Glutamatergic neuron (in vitro differentiated cells): ENCODE measurements around the gene SAMD3. TPM values are rescaled to one million over a fixed set of nuclear protein-coding genes. Genes with fewer than 3 reads are reported as not detected.

Experiments used
- DNase-seq: peaks from one replicate; pipeline ENCODE4 v3.0.0; 2022
- H3K27ac Mint-ChIP-seq: one replicate; pipeline ENCODE4 v1.8.0; 2020; ENCODE audit warnings: mild to moderate bottlenecking, mixed read lengths, inconsistent platforms; ENCODE audit not compliant: unreplicated experiment
- H3K27me3 Mint-ChIP-seq: one replicate; pipeline ENCODE4 v1.8.0; 2020; ENCODE audit warnings: mild to moderate bottlenecking, moderate library complexity, mixed read lengths, inconsistent platforms; ENCODE audit not compliant: unreplicated experiment
- H3K36me3 Mint-ChIP-seq: one replicate; pipeline ENCODE4 v1.8.0; 2020; ENCODE audit warnings: mild to moderate bottlenecking, mixed read lengths, inconsistent platforms; ENCODE audit not compliant: unreplicated experiment
- H3K4me1 Mint-ChIP-seq: one replicate; pipeline ENCODE4 v1.8.0; 2020; ENCODE audit warnings: mild to moderate bottlenecking, low read depth, mixed read lengths, inconsistent platforms; ENCODE audit not compliant: unreplicated experiment
- H3K4me3 Mint-ChIP-seq: one replicate; pipeline ENCODE4 v1.8.0; 2020; ENCODE audit warnings: mild to moderate bottlenecking, mixed read lengths, inconsistent platforms; ENCODE audit not compliant: unreplicated experiment
- H3K9me3 Mint-ChIP-seq: one replicate; pipeline ENCODE4 v1.8.0; 2020; ENCODE audit warnings: mild to moderate bottlenecking, moderate library complexity, mixed read lengths, inconsistent platforms; ENCODE audit not compliant: unreplicated experiment
- CTCF ChIP-seq: fragments of 200-600 bp; sonication (generic); IDR thresholded peaks from one replicate; pipeline ENCODE4 v1.5.0; 2021; ENCODE audit not compliant: partially characterized antibody, unreplicated experiment
- total RNA-seq: library from RNA; stranded (reverse); fragmentation: NEBNext Ultra II Directional; extraction: Animal tissue kit (Norgen Biotek cat#: 25700); gene quantifications from one replicate; pipeline ENCODE4 v1.2.1, GENCODE V29; 2021; ENCODE audit not compliant: unreplicated experiment

SAMD3 gene
- total RNA-seq, 1 donor from 2014 or later = 1.6 TPM

GRCh38 chr6:130129762-130130246 is 92.9 kb downstream of the SAMD3 start:
- no peaks in the 10 kb centered on the region for H3K4me1 Mint-ChIP-seq
- TF ChIP-seq CTCF = no peak
- H3K9me3 Mint-ChIP-seq = no peaks in the 10 kb centered on the region
- no peak overlapping the region for H3K27ac Mint-ChIP-seq
- H3K4me3 Mint-ChIP-seq = no peak overlapping the region
- no peak for DNase-seq
- H3K27me3 Mint-ChIP-seq = no peaks in the 10 kb centered on the region
- no peaks in the 10 kb centered on the region for H3K36me3 Mint-ChIP-seq

GRCh38 chr6:130128326-130128725 is 94.4 kb downstream of the SAMD3 start:
- no peaks in the 10 kb centered on the region for H3K27me3 Mint-ChIP-seq

GRCh38 chr6:130127195-130127594 is 95.6 kb downstream of the SAMD3 start:
- H3K9me3 Mint-ChIP-seq = no peaks in the 10 kb centered on the region
- no peak for DNase-seq
- H3K27ac Mint-ChIP-seq = no peak overlapping the region
- no peak for TF ChIP-seq CTCF
- H3K4me1 Mint-ChIP-seq = no peaks in the 10 kb centered on the region
- no peaks in the 10 kb centered on the region for H3K36me3 Mint-ChIP-seq
- H3K4me3 Mint-ChIP-seq = no peak overlapping the region
- H3K27me3 Mint-ChIP-seq = no peaks in the 10 kb centered on the region

More at GRCh38 chr6:130128326-130128725, 94.4 kb downstream of the SAMD3 start:
- H3K9me3 Mint-ChIP-seq = no peaks in the 10 kb centered on the region
- DNase-seq = no peak
- no peak overlapping the region for H3K4me3 Mint-ChIP-seq
- no peak overlapping the region for H3K27ac Mint-ChIP-seq
- no peaks in the 10 kb centered on the region for H3K4me1 Mint-ChIP-seq
- no peaks in the 10 kb centered on the region for H3K36me3 Mint-ChIP-seq
- no peak for TF ChIP-seq CTCF

- TF ChIP-seq CTCF = no peak
- peaks cover 7% of the 10 kb centered on the region for H3K4me1 Mint-ChIP-seq
- H3K27me3 Mint-ChIP-seq = no peaks in the 10 kb centered on the region
- no peaks in the 10 kb centered on the region for H3K36me3 Mint-ChIP-seq
- DNase-seq = no peak
- no peak overlapping the region for H3K27ac Mint-ChIP-seq
- peaks cover 2% of the 10 kb centered on the region for H3K9me3 Mint-ChIP-seq
- no peak overlapping the region for H3K4me3 Mint-ChIP-seq
These were observed 100.5 kb downstream of the SAMD3 start for GRCh38 chr6:130122243-130122642.

GRCh38 chr6:130120731-130121130 is 102.0 kb downstream of the SAMD3 start:
- Mint-ChIP-seq H3K27ac (no peak overlapping the region), H3K4me1 (peaks cover 7% of the 10 kb centered on the region)
- no peak for DNase-seq

More at GRCh38 chr6:130120731-130121130, 102.0 kb downstream of the SAMD3 start:
- H3K36me3 Mint-ChIP-seq = no peaks in the 10 kb centered on the region
- H3K4me3 Mint-ChIP-seq = no peak overlapping the region
- H3K27me3 Mint-ChIP-seq = no peaks in the 10 kb centered on the region
- peaks cover 2% of the 10 kb centered on the region for H3K9me3 Mint-ChIP-seq
- no peak for TF ChIP-seq CTCF
